Hindlimb muscle (tissue), 1 donor: Measurements from ENCODE around the gene UGT2B17. TPM values are rescaled to one million over a fixed set of nuclear protein-coding genes. Genes with fewer than 3 reads are reported as not detected.

Source experiments
- polyA plus RNA-seq: library from polyadenylated mRNA; unstranded; fragments of 120-200 nt; gene quantifications from one replicate; pipeline ENCODE4 v1.2.1, GENCODE V29; 2013; ENCODE audit not compliant: insufficient read length

UGT2B17 gene
- polyA plus RNA-seq, 1 donor: not detected

Other genes with a start within 250 kb of the UGT2B17 start
- 83.5 TPM for gene YTHDC1, start 226.2 kb downstream of the UGT2B17 start, polyA plus RNA-seq
- gene TMPRSS11E, start 128.9 kb downstream of the UGT2B17 start, polyA plus RNA-seq: not detected
- not detected for gene UGT2B15, start 94.3 kb upstream of the UGT2B17 start, polyA plus RNA-seq
- gene UGT2B10, start 239.7 kb upstream of the UGT2B17 start, polyA plus RNA-seq: not detected